GM12875 (cell line): ENCODE results near the gene KIRREL2.
"Not testable (repeated sequence)": the region's sequence is repeated elsewhere in the genome, so short reads cannot be mapped to it uniquely, and the experiment has no call there.

ENCODE experiments used
- H3K4me3 ChIP-seq: one replicate; pipeline ENCODE4 v1.5.1; 2011; ENCODE audit warnings: low read depth, low read length, control low read depth
- TF ChIP-seq, protein P1 (sequence below): IDR thresholded peaks from 2 replicates; pipeline ENCODE4 v1.5.1; 2011; ENCODE audit warnings: low read depth, mild to moderate bottlenecking, control low read depth, inconsistent platforms, low read length, moderate library complexity, borderline replicate concordance; ENCODE audit not compliant: insufficient read depth

KIRREL2 gene

GRCh38 chr19:35883882-35884281 lies 27.2 kb downstream of the KIRREL2 start:
- TF ChIP-seq, protein P1, sequence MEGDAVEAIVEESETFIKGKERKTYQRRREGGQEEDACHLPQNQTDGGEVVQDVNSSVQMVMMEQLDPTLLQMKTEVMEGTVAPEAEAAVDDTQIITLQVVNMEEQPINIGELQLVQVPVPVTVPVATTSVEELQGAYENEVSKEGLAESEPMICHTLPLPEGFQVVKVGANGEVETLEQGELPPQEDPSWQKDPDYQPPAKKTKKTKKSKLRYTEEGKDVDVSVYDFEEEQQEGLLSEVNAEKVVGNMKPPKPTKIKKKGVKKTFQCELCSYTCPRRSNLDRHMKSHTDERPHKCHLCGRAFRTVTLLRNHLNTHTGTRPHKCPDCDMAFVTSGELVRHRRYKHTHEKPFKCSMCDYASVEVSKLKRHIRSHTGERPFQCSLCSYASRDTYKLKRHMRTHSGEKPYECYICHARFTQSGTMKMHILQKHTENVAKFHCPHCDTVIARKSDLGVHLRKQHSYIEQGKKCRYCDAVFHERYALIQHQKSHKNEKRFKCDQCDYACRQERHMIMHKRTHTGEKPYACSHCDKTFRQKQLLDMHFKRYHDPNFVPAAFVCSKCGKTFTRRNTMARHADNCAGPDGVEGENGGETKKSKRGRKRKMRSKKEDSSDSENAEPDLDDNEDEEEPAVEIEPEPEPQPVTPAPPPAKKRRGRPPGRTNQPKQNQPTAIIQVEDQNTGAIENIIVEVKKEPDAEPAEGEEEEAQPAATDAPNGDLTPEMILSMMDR: no peak
- H3K4me3 ChIP-seq: no peak overlapping the region

DNA sequence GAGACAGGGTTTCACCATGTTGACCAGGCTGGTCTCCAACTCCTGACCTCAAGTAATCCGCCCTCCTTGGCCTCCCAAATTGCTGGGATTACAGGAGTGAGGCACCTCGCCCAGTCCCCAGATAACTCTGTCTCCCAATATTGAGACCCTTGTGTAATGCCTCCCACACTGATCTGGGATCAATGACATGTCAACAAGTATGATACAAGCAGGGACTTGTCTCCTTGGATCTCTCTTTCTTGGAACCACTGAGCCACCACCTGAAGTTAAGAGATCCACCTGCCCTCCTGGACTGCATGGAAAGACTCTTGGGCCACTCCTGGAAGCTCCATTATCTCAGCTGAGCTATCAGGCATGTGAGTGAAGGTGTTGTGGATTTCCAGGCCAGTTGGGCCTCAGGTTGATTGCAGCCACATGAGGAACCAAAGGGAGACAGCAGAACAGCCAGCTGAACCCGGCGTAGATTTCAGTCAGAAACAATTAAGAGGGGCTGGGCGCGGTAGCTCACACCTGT lies 28.6 kb downstream of the KIRREL2 start:
- TF ChIP-seq, protein P1: no peak
- H3K4me3 ChIP-seq: no peak overlapping the region

DNA sequence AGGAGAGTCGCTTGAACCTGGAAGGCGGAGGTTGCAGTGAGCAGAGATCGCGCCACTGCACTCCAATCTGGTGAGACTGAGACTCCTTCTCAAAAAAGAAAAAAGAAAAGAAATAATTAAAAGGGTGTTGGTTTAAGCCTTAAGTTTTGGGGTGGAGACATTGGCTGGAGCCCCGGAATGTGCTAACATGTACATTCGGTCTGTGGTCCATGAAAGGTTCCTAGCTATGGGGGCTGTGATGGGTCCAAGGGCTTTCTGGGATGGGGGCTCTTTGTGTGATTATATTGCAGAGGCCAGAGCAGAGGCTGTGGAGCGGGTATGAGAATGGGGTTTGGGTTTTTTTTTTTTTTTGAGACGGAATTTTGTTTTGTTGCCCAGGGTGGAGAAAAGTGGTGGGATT lies 29.2 kb downstream of the KIRREL2 start:
- no peak overlapping the region for H3K4me3 ChIP-seq
- TF ChIP-seq, protein P1: no peak

DNA sequence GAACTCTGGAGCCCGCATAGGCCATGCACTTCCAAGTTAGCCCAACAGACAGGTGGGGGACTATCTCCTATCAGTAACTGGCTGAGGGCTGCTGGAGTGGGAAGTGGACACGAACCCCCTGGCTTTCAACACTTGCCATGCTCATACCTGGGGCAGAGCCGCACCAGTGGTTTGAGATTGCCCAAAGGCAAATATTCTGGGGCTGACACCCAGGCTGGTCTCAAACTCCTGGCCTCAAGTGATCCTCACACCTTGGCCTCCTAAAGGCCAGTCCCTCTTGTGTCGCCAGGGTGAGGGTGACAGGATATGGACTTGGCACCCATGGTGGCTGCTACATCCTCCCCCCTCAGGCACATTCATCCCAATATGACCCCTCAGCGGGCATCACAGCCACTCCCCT lies 30.5 kb downstream of the KIRREL2 start:
- TF ChIP-seq, protein P1: no peak
- no peak overlapping the region for H3K4me3 ChIP-seq

GRCh38 chr19:35888398-35888797 lies 31.7 kb downstream of the KIRREL2 start:
- H3K4me3 ChIP-seq: no peak overlapping the region
- TF ChIP-seq, protein P1: no peak

- TF ChIP-seq, protein P1: no peak
- H3K4me3 ChIP-seq: no peak overlapping the region
These were observed 32.8 kb downstream of the KIRREL2 start for GRCh38 chr19:35889370-35890112.

- H3K4me3 ChIP-seq: no peak overlapping the region
- TF ChIP-seq, protein P1: no peak
These were observed 33.5 kb downstream of the KIRREL2 start for GRCh38 chr19:35890113-35890650.

DNA sequence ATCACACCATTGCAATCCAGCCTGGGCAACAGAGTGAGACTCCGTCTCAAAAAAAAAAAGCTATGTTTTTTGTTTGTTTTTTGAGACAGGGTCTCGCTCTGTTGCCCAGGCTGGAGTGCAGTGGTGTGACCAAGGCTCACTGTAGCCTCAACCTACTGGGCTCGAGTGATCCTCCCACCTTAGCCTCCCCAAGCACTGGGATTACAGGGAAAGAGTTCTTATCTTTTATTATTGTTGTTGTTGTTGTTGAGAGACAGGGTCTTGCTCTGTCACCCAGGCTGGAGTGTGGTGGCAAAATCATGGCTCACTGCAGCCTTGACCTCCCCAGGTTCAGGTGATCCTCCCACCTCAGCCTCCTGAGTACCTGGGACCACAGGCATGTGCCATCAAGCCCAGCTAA lies 35.1 kb downstream of the KIRREL2 start:
- H3K4me3 ChIP-seq: not testable (repeated sequence)
